ENCODE data around the gene PRR22.
"Not testable (repeated sequence)": the region's sequence is repeated elsewhere in the genome, so short reads cannot be mapped to it uniquely, and the experiment has no call there.

Gene PRR22

GRCh38 chr19:5789886-5790558 lies 5.5 kb upstream of the PRR22 start:
- no peak for FAIRE-seq

DNA sequence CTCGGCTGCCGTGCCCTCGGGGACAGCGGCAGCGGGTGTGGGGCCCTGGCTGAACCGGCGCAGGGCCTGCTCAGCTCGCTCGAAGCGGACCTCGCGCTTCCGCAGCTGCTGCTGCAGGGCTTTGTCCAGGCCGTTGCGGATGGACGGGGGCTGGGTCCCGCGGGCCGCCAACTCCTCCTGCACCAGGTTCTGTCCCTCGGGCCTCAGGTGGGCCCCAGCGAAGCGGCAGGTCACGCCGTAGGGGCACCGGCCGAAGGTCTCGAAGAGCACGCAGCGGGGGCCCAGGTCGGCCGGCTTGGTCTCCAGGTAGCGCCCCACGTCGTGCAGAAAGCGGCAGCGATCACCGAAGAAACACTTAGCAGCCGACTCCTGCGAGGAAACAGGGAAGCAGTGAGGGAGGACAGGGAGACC lies 4.8 kb upstream of the PRR22 start:
- no peak for FAIRE-seq

DNA sequence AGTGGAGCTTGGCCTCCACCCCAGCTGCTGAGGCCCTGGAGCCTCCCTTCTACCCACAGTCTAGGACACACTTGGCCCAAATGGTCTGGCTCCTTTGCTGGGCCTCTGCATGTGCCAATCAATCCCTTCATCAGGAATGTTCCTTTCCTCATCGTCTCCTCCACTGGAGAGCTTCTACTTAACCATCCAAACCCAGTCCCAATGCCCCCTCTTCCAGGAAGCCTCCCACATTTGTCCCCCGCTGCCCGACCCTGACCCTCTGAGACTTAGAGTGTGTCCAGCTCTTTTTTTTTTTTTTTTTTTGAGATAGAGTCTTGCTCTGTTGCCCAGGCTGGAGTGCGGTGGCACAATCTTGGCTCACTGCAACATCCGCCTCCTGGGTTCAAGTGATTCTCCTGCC lies 3.9 kb upstream of the PRR22 start:
- no peak for FAIRE-seq

- no peak for FAIRE-seq
Observed at GRCh38 chr19:5787409-5788182, 3.0 kb upstream of the PRR22 start.

- no peak for FAIRE-seq
Observed at GRCh38 chr19:5786593-5787408, 2.3 kb upstream of the PRR22 start.

DNA sequence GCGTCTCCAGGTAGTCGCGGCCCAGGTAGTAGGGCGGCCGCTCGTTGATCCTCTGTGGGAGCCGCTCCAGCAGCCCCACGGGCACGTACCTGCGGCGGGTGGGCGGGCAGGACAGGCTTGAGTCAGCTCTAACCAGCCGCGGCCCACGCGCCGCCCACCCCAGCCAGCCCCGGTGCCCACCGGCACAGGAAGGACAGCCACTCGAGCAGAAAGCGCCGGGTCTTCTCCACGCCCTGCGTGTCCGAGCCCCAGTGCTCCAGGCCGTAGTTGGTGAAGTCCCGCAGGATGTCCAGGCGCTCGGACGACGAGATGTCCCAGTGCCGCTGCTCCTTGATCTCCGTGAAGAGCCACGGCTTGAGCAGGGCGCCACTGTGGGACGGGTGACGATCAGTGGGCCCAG lies 877 bp upstream of the PRR22 start:
- FAIRE-seq, result no peak

DNA sequence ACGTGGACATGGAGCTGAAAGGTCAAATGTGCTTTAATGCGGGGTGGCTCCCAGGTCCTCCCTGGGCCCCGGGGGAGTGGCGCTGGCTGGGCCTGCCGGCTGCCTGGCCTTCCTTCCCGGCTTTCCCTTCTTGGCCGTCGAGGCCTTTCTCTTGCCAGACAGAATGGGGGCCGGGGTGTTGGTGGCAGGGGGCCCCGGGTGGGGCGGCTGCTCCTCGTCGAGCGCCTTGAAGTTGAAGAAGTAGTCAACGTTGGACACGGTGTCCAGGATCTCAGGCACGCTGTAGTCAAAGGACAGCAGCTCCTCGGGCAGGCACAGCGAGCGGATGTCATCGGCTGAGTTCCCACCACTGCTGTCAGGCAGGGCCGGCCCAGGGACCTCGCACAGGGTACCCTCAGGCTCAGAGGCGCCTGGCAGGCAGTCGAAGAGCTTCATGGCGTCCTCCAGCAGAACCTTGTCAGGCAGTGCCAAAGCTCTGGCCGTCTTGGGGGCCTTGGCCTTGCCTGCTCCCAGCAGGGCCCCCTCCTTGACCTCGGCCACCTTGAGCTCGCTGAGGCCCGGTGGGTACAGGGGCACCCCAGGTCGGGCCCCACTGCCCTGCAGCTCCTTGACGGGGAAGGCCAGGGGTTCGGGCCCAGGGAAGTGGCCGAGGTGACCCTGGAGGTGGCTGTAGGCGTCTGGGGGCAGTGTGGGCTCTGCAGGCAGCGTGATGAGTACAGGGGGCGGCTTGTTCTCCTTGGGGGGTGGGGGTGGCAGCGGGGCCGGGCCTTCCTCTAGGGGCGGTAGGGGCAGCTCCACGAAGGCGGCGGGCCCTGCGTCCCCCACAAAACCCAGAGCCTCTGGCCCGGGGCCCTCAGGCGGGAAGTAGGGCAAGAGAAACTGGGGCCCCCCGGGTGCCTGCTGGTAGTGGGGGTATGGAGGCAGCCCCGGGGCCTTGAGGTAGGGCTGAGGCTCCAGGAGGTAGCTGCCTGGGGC lies 1.3 kb downstream of the PRR22 start:
- FAIRE-seq, result no peak

- no peak for FAIRE-seq
Observed at GRCh38 chr19:5782322-5782721, 2.2 kb downstream of the PRR22 start.

GRCh38 chr19:5780916-5781315 lies 3.6 kb downstream of the PRR22 start:
- not testable (repeated sequence) for FAIRE-seq

DNA sequence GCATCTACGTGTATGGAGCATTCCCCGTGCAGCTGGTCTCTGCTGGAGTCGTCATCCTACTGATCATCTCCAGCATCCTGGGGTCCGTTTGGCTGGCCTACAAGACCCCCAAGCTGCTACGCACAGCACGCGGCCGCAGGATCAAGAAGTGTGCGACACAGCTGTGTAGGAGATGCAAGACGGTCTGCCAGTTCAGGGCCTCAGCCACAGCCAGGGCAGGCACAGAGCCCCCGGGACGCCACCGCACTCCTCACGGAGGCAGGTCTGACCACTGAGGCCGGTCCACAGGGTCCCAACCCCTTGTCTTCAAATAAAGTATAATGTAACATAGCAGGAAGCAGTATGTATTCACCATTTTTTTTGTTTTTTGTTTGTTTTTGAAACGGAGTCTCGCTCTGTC lies 6.1 kb downstream of the PRR22 start:
- no peak for FAIRE-seq

DNA sequence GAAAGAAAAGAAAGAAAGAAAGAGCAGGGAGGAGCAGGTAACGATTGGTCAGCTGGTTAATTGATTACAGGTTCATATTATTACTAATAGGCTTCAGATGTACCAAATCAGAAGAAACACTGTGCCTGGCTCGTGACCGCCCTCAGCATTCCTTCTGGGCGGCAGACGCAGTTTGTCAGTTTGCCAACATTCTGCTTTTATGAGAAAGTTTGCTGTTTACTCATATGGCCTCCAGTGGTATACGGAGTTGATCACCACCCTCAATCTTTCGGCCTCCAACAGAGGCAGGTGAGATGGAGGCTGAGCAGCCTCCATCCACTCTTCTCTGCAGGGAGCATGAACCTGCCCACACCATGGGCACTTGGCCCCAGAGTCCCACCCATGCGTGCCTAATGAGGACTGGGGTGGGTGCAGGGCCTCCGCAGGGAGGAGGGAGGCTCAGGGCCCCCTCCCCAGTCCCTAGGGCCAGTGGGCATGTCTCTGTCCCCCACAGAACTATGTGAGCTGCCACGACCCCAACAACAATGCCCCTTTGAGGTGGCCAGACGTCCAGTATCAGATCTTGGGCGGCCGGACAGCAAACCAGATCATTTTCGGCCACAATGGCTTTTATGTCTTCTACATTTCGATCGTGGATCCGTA lies 8.8 kb downstream of the PRR22 start:
- FAIRE-seq, result no peak

GRCh38 chr19:5774921-5775320 lies 9.6 kb downstream of the PRR22 start:
- no peak for FAIRE-seq

DNA sequence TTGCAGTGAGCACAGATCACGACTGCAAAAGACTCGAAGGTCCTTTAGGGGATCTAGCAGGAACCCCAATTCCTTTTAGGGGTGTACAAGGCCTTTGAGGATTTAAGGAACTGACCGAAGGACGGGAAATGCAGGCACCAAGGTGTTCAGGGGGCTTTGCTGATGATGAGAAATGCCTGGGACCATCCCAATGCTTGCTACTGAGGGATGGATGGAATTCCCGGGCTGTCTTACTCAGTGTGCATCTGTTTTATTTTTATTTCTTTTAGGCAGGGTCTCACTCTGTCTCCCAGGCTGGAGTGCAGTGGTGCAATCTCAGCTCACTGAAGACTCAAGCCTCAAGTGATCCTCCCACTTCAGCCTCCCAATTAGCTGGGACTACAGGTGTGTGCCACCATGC lies 11.3 kb downstream of the PRR22 start:
- no peak for FAIRE-seq

- no peak for FAIRE-seq
Observed at GRCh38 chr19:5772416-5772815, 12.1 kb downstream of the PRR22 start.

- no peak for FAIRE-seq
Observed at GRCh38 chr19:5767949-5768348, 16.6 kb downstream of the PRR22 start.

DNA sequence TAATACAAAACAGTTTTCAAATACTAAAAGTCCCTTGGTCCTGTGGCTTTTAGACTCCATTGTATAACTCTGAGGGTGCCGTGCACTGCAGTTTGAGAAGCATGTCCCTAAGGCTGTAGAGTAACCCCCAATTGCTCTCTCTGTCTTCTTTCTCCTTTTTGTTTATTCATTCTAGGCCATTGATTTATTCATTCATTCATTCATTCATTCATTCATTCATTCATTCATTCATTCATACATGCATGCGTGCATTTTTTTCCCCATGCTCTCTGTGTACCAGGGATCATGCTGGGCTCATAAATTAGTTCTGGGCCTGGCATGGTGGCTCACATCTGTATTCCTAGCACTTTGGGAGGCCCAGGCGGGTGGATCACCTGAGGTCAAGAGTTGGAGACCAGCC lies 19.3 kb downstream of the PRR22 start:
- no peak for FAIRE-seq

DNA sequence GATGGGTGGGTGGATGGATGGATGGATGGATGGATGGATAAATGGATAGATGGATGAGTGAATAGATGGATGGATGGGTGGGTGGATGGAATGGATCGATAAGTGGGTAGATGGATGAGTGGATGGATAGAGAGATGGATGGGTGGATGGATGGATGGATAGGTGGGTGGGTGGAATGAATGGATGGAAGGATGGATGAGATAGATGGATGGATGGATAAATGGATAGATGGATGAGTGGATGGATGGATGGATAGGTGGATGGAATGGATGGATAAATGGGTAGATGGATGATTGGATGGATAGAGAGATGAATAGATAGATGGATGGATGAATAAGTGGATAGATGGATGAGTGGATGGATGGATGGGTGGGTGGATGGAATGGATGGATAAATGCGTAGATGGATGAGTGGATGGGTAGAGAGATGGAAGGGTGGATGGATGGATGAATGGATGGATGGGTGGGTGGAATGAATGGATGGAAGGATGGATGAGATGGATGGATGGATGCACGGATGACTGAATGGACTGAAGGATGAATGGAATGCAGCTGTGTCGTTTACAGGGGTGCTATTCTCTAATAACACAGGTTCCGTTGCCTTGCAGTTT lies 21.8 kb downstream of the PRR22 start:
- no peak for FAIRE-seq

DNA sequence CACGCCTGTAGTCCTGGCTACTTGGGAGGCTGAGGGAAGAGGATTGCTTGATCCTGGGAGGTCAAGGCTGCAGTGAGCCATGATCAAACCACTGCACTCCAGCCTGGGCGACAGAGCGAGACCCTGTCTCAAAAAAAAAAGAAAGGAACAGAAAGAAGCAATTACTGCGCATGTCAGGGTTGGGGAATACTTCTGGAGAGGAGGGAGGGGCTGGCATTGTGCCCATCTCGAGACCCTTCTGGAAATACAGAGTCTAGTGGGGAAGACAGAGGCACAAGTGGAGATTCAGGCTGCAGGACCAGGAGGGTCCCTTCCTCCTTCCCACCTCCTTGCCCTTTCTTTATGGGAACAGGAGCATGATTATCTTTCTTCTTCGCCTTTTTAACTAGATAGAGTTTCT lies 30.8 kb downstream of the PRR22 start:
- no peak for FAIRE-seq

- no peak for FAIRE-seq
Observed at GRCh38 chr19:5751709-5752108, 32.8 kb downstream of the PRR22 start.

DNA sequence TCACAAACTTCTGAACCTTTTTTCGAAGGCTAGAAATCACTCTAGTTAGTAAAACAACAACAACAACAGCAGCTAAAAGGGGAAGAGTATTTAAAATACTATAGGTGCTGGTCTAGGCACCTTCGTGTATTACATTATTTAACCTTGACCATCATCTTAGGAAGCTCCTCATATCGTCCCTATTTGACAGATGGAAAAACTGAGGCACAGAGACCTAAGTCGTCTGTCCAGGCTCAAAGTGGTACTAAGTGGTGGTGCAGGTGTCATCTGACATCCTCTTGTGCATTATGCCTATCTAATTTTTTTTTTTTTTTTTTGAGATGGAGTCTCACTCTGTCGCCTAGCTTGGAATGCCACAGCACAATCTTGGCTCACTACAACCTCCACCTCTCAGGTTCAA lies 35.0 kb downstream of the PRR22 start:
- FAIRE-seq, result no peak

GRCh38 chr19:5748920-5749319 lies 35.6 kb downstream of the PRR22 start:
- not testable (repeated sequence) for FAIRE-seq

DNA sequence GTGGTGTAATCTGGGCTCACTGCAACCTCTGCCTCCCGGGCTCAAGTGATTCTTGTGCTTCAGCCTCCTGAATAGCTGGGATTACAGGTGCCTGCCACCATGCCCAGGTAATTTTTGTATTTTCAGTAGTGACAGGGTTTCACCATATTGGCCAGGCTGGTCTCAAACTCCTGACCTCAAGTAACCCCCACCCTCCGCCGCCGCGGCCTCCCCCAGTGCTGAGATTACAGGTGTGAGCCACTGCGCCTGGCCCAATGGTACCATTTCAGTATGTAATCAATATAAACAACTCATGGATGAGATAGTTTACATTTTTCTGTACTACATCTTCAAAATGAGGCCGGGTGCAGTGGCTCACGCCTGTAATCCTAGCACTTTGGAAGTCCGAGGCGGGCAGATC lies 39.5 kb downstream of the PRR22 start:
- not testable (repeated sequence) for FAIRE-seq
